Endothelial cell of umbilical vein (primary cell): Measurements from ENCODE around the gene HOXC13.

ENCODE experiments used
- EZH2 ChIP-seq: IDR thresholded peaks from 2 replicates; pipeline ENCODE4 v1.6.1; 2012; ENCODE audit warnings: borderline replicate concordance, low read depth, mild to moderate bottlenecking, moderate library complexity, low read length, inconsistent platforms; ENCODE audit not compliant: severe bottlenecking
- FOS ChIP-seq: IDR thresholded peaks from 2 replicates; pipeline ENCODE4 v1.6.1; 2011; ENCODE audit warnings: mild to moderate bottlenecking, low read length, moderate library complexity, borderline replicate concordance; ENCODE audit not compliant: insufficient read depth
- GATA2 ChIP-seq: IDR thresholded peaks from 2 replicates; pipeline ENCODE4 v1.7.0; 2011; ENCODE audit warnings: low read depth, mild to moderate bottlenecking, moderate library complexity, mixed read lengths, low read length; ENCODE audit not compliant: insufficient read length, insufficient read depth
- JUN ChIP-seq: IDR thresholded peaks from 2 replicates; pipeline ENCODE4 v1.6.1; 2011; ENCODE audit warnings: borderline replicate concordance, low read depth; ENCODE audit not compliant: insufficient read length, insufficient read depth
- MYC ChIP-seq: IDR thresholded peaks from one replicate; pipeline ENCODE4 v1.6.1; 2011; ENCODE audit warnings: mild to moderate bottlenecking, low read depth, low read length
- POLR2A ChIP-seq: IDR thresholded peaks from 2 replicates; pipeline ENCODE4 v1.6.1; 2012; ENCODE audit warnings: low read depth, mild to moderate bottlenecking, control low read depth, low read length
- POLR2AphosphoS5 ChIP-seq: IDR thresholded peaks from 2 replicates; pipeline ENCODE4 v1.6.1; 2012; ENCODE audit warnings: low read depth, mild to moderate bottlenecking, control low read depth, low read length, moderate library complexity; ENCODE audit not compliant: insufficient read depth
- TF ChIP-seq, protein P1 (sequence below): IDR thresholded peaks from 2 replicates; pipeline ENCODE4 v1.6.1; 2011; ENCODE audit not compliant: insufficient read depth, insufficient read length
- TF ChIP-seq, protein P2 (sequence below), 2 donors: IDR thresholded peaks; 1 replicate in 1 of 2; 2 replicates in 1 of 2; pipeline ENCODE4 v1.5.1; 2011; ENCODE audit warnings: low read length in 2 of 2, mild to moderate bottlenecking in 2 of 2, moderate library complexity in 2 of 2, control low read depth in 1 of 2, inconsistent platforms in 1 of 2, low read depth in 1 of 2; ENCODE audit not compliant: insufficient read depth in 1 of 2; ENCODE audit errors: extremely low read depth in 1 of 2

DNA sequence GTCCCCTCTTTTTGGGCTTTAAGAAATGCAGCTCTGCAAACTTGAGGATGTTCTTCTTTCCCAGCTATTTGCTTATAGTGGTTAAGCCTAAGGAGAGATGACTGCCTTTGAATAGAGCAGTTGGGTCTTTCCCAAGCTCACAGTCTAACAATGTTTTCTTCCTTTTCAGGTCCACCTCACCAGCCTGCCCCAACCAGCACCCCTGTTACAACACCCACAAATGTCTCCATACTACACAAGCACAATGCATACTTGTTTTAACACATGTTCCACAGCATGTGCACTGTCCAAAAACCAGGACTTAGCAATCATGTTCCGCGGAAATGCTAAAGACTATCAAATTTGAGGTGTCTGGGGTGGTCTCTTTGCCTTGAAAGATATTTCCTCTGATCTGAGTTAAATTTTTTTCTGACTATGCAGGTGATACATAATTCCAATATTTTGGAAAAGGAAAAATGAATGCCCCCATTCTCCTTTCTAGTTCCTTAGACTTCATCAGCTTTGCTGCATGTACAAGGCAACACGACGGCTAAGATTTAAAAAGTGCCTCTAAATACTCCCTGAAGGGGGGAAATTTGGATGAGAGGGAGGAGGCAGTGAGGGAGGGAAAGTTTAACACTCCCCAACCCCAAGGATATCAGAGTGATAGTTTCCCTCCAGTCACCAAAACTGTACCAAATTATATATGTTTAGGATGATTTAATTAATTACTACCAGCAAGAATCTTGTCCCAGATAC is 6.6 kb upstream of the HOXC13 start:
- TF ChIP-seq, protein P1, sequence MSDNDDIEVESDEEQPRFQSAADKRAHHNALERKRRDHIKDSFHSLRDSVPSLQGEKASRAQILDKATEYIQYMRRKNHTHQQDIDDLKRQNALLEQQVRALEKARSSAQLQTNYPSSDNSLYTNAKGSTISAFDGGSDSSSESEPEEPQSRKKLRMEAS = no peak
- TF ChIP-seq, protein P2, sequence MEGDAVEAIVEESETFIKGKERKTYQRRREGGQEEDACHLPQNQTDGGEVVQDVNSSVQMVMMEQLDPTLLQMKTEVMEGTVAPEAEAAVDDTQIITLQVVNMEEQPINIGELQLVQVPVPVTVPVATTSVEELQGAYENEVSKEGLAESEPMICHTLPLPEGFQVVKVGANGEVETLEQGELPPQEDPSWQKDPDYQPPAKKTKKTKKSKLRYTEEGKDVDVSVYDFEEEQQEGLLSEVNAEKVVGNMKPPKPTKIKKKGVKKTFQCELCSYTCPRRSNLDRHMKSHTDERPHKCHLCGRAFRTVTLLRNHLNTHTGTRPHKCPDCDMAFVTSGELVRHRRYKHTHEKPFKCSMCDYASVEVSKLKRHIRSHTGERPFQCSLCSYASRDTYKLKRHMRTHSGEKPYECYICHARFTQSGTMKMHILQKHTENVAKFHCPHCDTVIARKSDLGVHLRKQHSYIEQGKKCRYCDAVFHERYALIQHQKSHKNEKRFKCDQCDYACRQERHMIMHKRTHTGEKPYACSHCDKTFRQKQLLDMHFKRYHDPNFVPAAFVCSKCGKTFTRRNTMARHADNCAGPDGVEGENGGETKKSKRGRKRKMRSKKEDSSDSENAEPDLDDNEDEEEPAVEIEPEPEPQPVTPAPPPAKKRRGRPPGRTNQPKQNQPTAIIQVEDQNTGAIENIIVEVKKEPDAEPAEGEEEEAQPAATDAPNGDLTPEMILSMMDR (IDR thresholded peaks at IDR 0.05; ENCODE audit: extremely low read depth in 1 of 2, insufficient read depth in 1 of 2, low read depth in 1 of 2, low read length in 2 of 2) = no peak
- TF ChIP-seq POLR2A (no peak), MYC (no peak), JUN (no peak), EZH2 (no peak), POLR2AphosphoS5 (no peak), GATA2 (no peak), FOS (no peak)
